Endodermal cell (in vitro differentiated cells): ENCODE results near the gene SELPLG. TPM values are rescaled to one million over a fixed set of nuclear protein-coding genes. Genes with fewer than 3 reads are reported as not detected.

ENCODE experiments used
- DNase-seq: peaks from one replicate; pipeline ENCODE4 v3.0.0-alpha.2; 2017
- H3K27ac ChIP-seq: 2 replicates; pipeline ENCODE4 v1.5.1; 2013; ENCODE audit warnings: mild to moderate bottlenecking, low read depth, low read length, moderate library complexity
- H3K27me3 ChIP-seq: 2 replicates; pipeline ENCODE4 v1.6.1; 2013; ENCODE audit warnings: mild to moderate bottlenecking, low read length, moderate library complexity; ENCODE audit not compliant: insufficient read depth, control insufficient read depth, poor library complexity, severe bottlenecking
- H3K36me3 ChIP-seq: 2 replicates; pipeline ENCODE4 v1.7.0; 2013; ENCODE audit warnings: mild to moderate bottlenecking, low read length, moderate library complexity; ENCODE audit not compliant: control insufficient read depth, insufficient read depth
- H3K4me1 ChIP-seq: one replicate; pipeline ENCODE4 v1.7.0; 2013; ENCODE audit warnings: low read length; ENCODE audit not compliant: control insufficient read depth, insufficient read depth
- H3K4me3 ChIP-seq: 2 replicates; pipeline ENCODE4 v1.5.1; 2013; ENCODE audit warnings: mild to moderate bottlenecking, low read length, moderate library complexity
- H3K9ac ChIP-seq: 2 replicates; pipeline ENCODE4 v1.6.1; 2013; ENCODE audit warnings: mild to moderate bottlenecking, low read length, moderate library complexity; ENCODE audit not compliant: poor library complexity, severe bottlenecking; ENCODE audit errors: extremely low read depth
- H3K9me3 ChIP-seq: 2 replicates; pipeline ENCODE4 v1.6.1; 2013; ENCODE audit warnings: mild to moderate bottlenecking, low read length, moderate library complexity; ENCODE audit not compliant: control insufficient read depth
- H3K27ac Mint-ChIP-seq: 2 replicates; pipeline ENCODE4 v1.8.0; 2020; ENCODE audit warnings: mixed read lengths
- H3K27me3 Mint-ChIP-seq: 2 replicates; pipeline ENCODE4 v1.8.0; 2021; ENCODE audit warnings: mild to moderate bottlenecking, mixed read lengths; ENCODE audit not compliant: insufficient read depth
- H3K36me3 Mint-ChIP-seq: 2 replicates; pipeline ENCODE4 v1.8.0; 2020; ENCODE audit warnings: low read depth, mixed read lengths
- H3K4me1 Mint-ChIP-seq: 2 replicates; pipeline ENCODE4 v1.8.0; 2020; ENCODE audit warnings: mixed read lengths
- H3K4me3 Mint-ChIP-seq: 2 replicates; pipeline ENCODE4 v1.8.0; 2020; ENCODE audit warnings: mild to moderate bottlenecking, moderate library complexity, mixed read lengths
- H3K9me3 Mint-ChIP-seq: 2 replicates; pipeline ENCODE4 v1.8.0; 2020; ENCODE audit warnings: mild to moderate bottlenecking, mixed read lengths
- WGBS, 2 experiments: methylation state at CpG; one replicate each; pipeline versions ENCODE4 v1.1.5 to v1.1.7; 2013; ENCODE audit warnings: missing lambda C conversion rate in 2 of 2, mixed read lengths in 1 of 2; ENCODE audit not compliant: insufficient coverage in 1 of 2, insufficient read length in 1 of 2; 5-methylcytosine and 5-hydroxymethylcytosine counted together
- total RNA-seq, 2 donors: library from RNA; stranded (reverse); fragmentation: NEBNext Ultra II Directional in 1 of 2; extraction: Animal tissue kit (Norgen Biotek cat#: 25700) in 1 of 2; gene quantifications; 2 replicates in 1 of 2; 3 replicates in 1 of 2; pipeline ENCODE4 v1.2.1, GENCODE V29; 2021
- TF ChIP-seq, protein P1 (sequence below): fragments of 200-600 bp; sonication (generic); conservative IDR thresholded peaks from 2 replicates; pipeline ENCODE4 v1.5.0; 2021; ENCODE audit warnings: antibody characterized with exemption, mild to moderate bottlenecking

Gene SELPLG
- total RNA-seq, 2 donors from 2014 or later: 0.13 TPM; not detected in 1

DNA sequence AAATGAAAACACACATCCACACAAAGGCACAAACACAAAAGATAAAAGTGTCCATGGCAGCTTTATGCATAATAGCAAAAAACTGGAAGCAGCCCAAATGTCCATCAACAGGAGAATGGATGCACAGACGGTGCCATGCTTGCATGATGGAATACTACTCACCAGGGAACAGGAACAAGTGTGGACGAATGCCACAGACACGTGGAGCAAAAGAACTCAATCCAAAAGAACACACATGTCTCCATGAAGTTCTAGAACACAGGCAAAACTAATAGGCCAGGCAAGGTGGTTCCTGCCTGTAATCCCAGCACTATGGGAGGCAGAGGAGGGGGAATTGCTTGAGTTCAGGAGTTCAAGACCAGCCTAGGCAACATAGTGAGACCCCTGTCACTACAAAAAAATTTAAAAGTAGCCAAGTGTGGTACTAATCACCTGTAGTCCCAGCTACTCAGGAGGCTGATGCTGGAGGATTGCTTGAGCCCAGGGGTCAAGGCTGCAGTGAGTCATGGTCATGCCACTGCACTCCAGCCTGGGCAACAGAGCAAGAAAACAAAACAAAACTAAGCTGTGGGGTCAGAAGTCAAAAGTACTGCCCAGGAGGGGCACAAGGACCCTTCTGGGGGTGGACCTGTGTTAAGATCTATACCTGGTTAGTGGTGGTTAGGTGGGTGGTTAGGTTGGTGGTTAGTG is 28.5 kb downstream of the SELPLG start:
- H3K27ac ChIP-seq: no peak overlapping the region
- H3K4me3 ChIP-seq: no peak overlapping the region
- Mint-ChIP-seq H3K36me3 (no peaks in the 10 kb centered on the region), H3K27ac (peak overlapping the region; percentile 70), H3K9me3 (no peaks in the 10 kb centered on the region), H3K4me1 (no peaks in the 10 kb centered on the region), H3K27me3 (no peaks in the 10 kb centered on the region), H3K4me3 (no peak overlapping the region)
- no peaks in the 10 kb centered on the region for H3K9me3 ChIP-seq
- H3K36me3 ChIP-seq: no peaks in the 10 kb centered on the region
- no peak overlapping the region for H3K9ac ChIP-seq
- 91 to 100% methylated on average over 2 to 3 of the region's 3 CpGs for WGBS, 2 experiments
- no peak for DNase-seq
- TF ChIP-seq, protein P1, sequence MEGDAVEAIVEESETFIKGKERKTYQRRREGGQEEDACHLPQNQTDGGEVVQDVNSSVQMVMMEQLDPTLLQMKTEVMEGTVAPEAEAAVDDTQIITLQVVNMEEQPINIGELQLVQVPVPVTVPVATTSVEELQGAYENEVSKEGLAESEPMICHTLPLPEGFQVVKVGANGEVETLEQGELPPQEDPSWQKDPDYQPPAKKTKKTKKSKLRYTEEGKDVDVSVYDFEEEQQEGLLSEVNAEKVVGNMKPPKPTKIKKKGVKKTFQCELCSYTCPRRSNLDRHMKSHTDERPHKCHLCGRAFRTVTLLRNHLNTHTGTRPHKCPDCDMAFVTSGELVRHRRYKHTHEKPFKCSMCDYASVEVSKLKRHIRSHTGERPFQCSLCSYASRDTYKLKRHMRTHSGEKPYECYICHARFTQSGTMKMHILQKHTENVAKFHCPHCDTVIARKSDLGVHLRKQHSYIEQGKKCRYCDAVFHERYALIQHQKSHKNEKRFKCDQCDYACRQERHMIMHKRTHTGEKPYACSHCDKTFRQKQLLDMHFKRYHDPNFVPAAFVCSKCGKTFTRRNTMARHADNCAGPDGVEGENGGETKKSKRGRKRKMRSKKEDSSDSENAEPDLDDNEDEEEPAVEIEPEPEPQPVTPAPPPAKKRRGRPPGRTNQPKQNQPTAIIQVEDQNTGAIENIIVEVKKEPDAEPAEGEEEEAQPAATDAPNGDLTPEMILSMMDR: no peak
- no peaks in the 10 kb centered on the region for H3K4me1 ChIP-seq
- H3K27me3 ChIP-seq: no peaks in the 10 kb centered on the region

DNA sequence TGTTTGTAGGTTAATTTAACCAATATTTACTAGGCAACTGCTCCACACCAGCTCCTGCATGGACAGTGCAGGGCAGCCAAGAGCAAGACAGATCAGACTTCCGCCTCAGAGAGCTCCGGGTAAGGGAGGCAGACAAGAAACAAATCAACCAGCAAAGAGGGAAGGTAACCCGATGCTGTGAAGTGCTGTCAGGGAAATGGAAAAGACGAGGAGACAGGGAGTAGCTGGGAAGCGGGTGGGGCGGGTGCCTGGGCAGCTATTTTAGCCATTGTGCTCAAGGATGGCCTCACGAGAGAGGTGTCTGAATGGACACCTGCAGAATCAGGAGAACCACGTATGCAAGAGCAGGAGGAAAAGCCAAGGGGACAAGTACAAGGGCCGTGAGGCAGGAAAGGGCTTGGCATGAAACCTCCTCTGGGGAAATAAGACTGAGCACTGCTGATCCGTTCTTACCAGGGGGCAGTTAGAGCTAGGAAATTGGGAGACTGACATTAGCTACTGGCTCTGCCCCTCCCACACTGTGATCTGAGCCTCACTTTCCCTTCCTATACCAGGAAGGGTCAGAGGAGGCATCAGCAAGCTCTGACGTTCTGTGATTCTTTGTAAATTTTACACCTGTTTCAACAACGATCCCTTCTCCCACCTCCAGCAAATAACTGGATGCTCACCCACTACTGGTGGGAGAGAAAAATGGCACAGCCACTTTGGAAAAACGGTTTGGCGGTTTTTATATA is 29.3 kb downstream of the SELPLG start:
- Mint-ChIP-seq H3K9me3 (no peaks in the 10 kb centered on the region), H3K4me1 (no peaks in the 10 kb centered on the region), H3K36me3 (no peaks in the 10 kb centered on the region), H3K27ac (peak overlapping the region; percentile 6), H3K4me3 (no peak overlapping the region), H3K27me3 (no peaks in the 10 kb centered on the region)
- no peaks in the 10 kb centered on the region for H3K27me3 ChIP-seq
- no peaks in the 10 kb centered on the region for H3K4me1 ChIP-seq
- TF ChIP-seq, protein P1: no peak
- 63 to 73% methylated on average over 12 to 14 of the region's 14 CpGs for WGBS, 2 experiments
- H3K9ac ChIP-seq: no peak overlapping the region
- H3K36me3 ChIP-seq: no peaks in the 10 kb centered on the region
- H3K9me3 ChIP-seq: no peaks in the 10 kb centered on the region
- no peak overlapping the region for H3K27ac ChIP-seq
- no peak overlapping the region for H3K4me3 ChIP-seq
- no peak for DNase-seq

DNA sequence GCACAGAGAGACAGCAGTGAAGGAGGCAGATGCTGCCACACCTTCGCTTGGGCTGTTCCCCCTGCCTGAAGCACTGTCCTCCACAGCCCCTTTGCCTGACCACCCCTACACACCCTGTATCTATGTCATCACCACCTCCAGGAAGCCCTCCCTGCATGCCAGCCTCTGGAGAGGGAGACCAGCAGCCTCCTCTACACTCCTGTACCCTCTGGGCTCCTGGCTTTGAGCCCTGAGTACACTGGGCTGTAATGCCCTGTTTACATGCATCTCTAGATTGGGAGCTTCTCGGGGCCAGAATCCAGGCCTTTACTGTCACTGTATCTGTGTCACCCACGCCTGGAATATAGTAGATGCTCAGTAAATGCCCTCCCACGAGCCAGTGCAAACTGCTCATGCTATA is 30.0 kb downstream of the SELPLG start:
- Mint-ChIP-seq H3K36me3 (no peaks in the 10 kb centered on the region), H3K27ac (no peak overlapping the region), H3K4me1 (no peaks in the 10 kb centered on the region), H3K4me3 (no peak overlapping the region), H3K27me3 (peaks cover 2% of the 10 kb centered on the region), H3K9me3 (no peaks in the 10 kb centered on the region)
- Histone ChIP-seq H3K4me3 (no peak overlapping the region), H3K9me3 (no peaks in the 10 kb centered on the region), H3K9ac (no peak overlapping the region), H3K27me3 (no peaks in the 10 kb centered on the region), H3K36me3 (no peaks in the 10 kb centered on the region), H3K27ac (no peak overlapping the region), H3K4me1 (no peaks in the 10 kb centered on the region)
- no peak for DNase-seq
- TF ChIP-seq, protein P1: no peak
- WGBS, 2 experiments: 90 to 95% methylated on average over 4 of the region's 4 CpGs
